ENCODE data around the gene RAPGEF4. TPM values are rescaled to one million over a fixed set of nuclear protein-coding genes. Genes with fewer than 3 reads are reported as not detected.

Gene RAPGEF4
- total and polyA plus RNA-seq, 2 of the 8 experiments (the other 6 are each of a cell fraction or from before 2014, with no cell fraction given) = 1.2 to 2.6 TPM

- ChIA-PET POLR2A (ENCODE audit: partially characterized antibody) (interaction anchor here (0.9 kb wide), 1 partner anchor 10 kb away, joined by 4 read pairs; no protein-coding TSS in a partner anchor), CTCF (ENCODE audit: partially characterized antibody) (interaction anchor here (0.6 to 5.9 kb wide), 6 partner anchors 11 to 162 kb away, joined by 3 to 51 read pairs (median 3); no protein-coding TSS in a partner anchor)
- Histone ChIP-seq H4K8ac (ENCODE audit: extremely low read depth, insufficient read depth, low read length) (no peak overlapping the region), H2BK15ac (ENCODE audit: low read length) (no peak overlapping the region), H2AK5ac (ENCODE audit: low read depth, low read length) (no peak overlapping the region), H3K14ac (ENCODE audit: insufficient read length) (no peak overlapping the region), H3K4me1 (replicated peaks in 1 of 4; ENCODE audit: control insufficient read depth in 3 of 4, insufficient read depth in 4 of 4, low read length in 3 of 4) (peaks cover 0 to 4% (median 0%) of the 10 kb centered on the region in 4 experiments; a peak in 2 of 7 replicates), H4K5ac (ENCODE audit: insufficient read length, low read depth, low read length) (no peak overlapping the region), H3K79me1 (ENCODE audit: low read depth, low read length) (no peaks in the 10 kb centered on the region), H4K91ac (replicated peaks; ENCODE audit: insufficient read length, low read length) (no peak overlapping the region), H3K4me2 (ENCODE audit: insufficient read depth in 1 of 2, low read depth in 2 of 2, low read length in 2 of 2) (no peak overlapping the region), H3K56ac (replicated peaks; ENCODE audit: insufficient read length, low read depth, low read length) (no peak overlapping the region), H3K27ac (ENCODE audit: low read depth, low read length) (no peak overlapping the region), H2BK20ac (ENCODE audit: low read length) (no peak overlapping the region), H3K4ac (replicated peaks; ENCODE audit: insufficient read length, low read depth, low read length) (no peak overlapping the region), H3K27me3 (replicated peaks in 1 of 4; ENCODE audit: control insufficient read depth in 3 of 4, extremely low read depth in 1 of 4, insufficient read depth in 3 of 4, low read length in 3 of 4) (no peaks in the 10 kb centered on the region), H2BK5ac (ENCODE audit: low read depth, low read length) (no peak overlapping the region), H3K18ac (ENCODE audit: extremely low read depth, low read length) (no peak overlapping the region), H3K36me3 (ENCODE audit: control insufficient read depth in 2 of 4, insufficient read depth in 4 of 4, low read length in 3 of 4) (no peaks in the 10 kb centered on the region), H3K4me3 (ENCODE audit: extremely low read depth in 1 of 4, insufficient read depth in 2 of 4, low read depth in 3 of 4, low read length in 4 of 4) (no peak overlapping the region), H4K20me1 (replicated peaks in 1 of 2; ENCODE audit: control insufficient read depth in 1 of 2, insufficient read depth in 2 of 2, low read length in 2 of 2) (no peaks in the 10 kb centered on the region), H2AFZ (ENCODE audit: low read length) (no peak overlapping the region), H3K9me3 (ENCODE audit: insufficient read depth in 2 of 2, low read depth in 1 of 2, low read length in 1 of 2) (no peaks in the 10 kb centered on the region), H3K23me2 (ENCODE audit: low read depth, low read length) (no peaks in the 10 kb centered on the region), H2BK12ac (ENCODE audit: low read depth, low read length) (no peak overlapping the region), H3K23ac (ENCODE audit: insufficient read length) (no peak overlapping the region), H3K9ac (replicated peaks in 1 of 4; ENCODE audit: extremely low read depth in 1 of 4, low read depth in 3 of 4, low read length in 3 of 4) (no peak overlapping the region), H3K79me2 (ENCODE audit: control insufficient read depth in 1 of 2, insufficient read depth in 2 of 2, low read length in 2 of 2) (no peaks in the 10 kb centered on the region), H2BK120ac (replicated peaks; ENCODE audit: low read depth, low read length) (no peak overlapping the region)
- FAIRE-seq (peak; percentile 32), DNase-seq (ENCODE audit: low read depth in 1 of 2, low spot score in 2 of 2) (no peak)
- WGBS, 2 experiments (ENCODE audit: extremely low coverage in 1 of 2, insufficient coverage in 1 of 2, insufficient read length in 1 of 2, insufficient replicate concordance in 2 of 2, low coverage in 1 of 2, low lambda C conversion rate in 2 of 2, missing lambda C conversion rate in 1 of 2) = 89% methylated on average over 6 of the region's 6 CpGs; no CpG with 5 or more reads in 1 of the 2 experiments
- TF ChIP-seq HDAC2 (IDR thresholded peaks at IDR 0.05; ENCODE audit: borderline replicate concordance in 1 of 2, low read depth in 2 of 2, low read length in 2 of 2) (no peak), GTF2F1 (IDR thresholded peaks at IDR 0.05; ENCODE audit: borderline replicate concordance, low read depth, low read length) (no peak), CEBPB (IDR thresholded peaks at IDR 0.05; ENCODE audit: low read depth, low read length) (no peak), EGR1 (IDR thresholded peaks at IDR 0.05; ENCODE audit: borderline replicate concordance, low read depth, low read length) (no peak), BCL11A (IDR thresholded peaks at IDR 0.05; ENCODE audit: low read depth in 2 of 2, low read length in 2 of 2) (no peak), MAX (IDR thresholded peaks at IDR 0.05) (no peak), NANOG (IDR thresholded peaks at IDR 0.05; ENCODE audit: insufficient read depth, low read depth, low read length, poor library complexity, severe bottlenecking) (no peak), JUN (IDR thresholded peaks at IDR 0.05; ENCODE audit: low read depth, low read length) (no peak), ASH2L (IDR thresholded peaks at IDR 0.05; ENCODE audit: low read length) (no peak), SP1 (IDR thresholded peaks at IDR 0.05; ENCODE audit: low read depth, low read length) (no peak), EZH2 (IDR thresholded peaks at IDR 0.05; ENCODE audit: low read depth, low read length, severe bottlenecking) (no peak)
These were observed 186.0 kb downstream of the RAPGEF4 start for GRCh38 chr2:172921532-172922236.

All from H1 (cell line).